ENCODE results near the gene VAMP1.
"Not testable (repeated sequence)": the region's sequence is repeated elsewhere in the genome, so short reads cannot be mapped to it uniquely, and the experiment has no call there.

The VAMP1 gene

GRCh38 chr12:6427796-6428195 lies 42.7 kb downstream of the VAMP1 start:
- H3K9me3 Mint-ChIP-seq (ENCODE audit: low read depth); H3K27me3 Mint-ChIP-seq; H3K36me3 Mint-ChIP-seq: not testable (repeated sequence)
- Mint-ChIP-seq H3K27ac (peak overlapping the region; percentile 99), H3K4me3 (peak overlapping the region; percentile 84), H3K4me1 (ENCODE audit: low read depth) (peaks cover 75% of the 10 kb centered on the region)

GRCh38 chr12:6426882-6427671 lies 43.4 kb downstream of the VAMP1 start:
- peak overlapping the region; percentile 84 for H3K4me3 Mint-ChIP-seq
- H3K27me3 Mint-ChIP-seq, result no peaks in the 10 kb centered on the region
- no peaks in the 10 kb centered on the region for H3K9me3 Mint-ChIP-seq (ENCODE audit: low read depth)
- H3K36me3 Mint-ChIP-seq, result peaks cover 2% of the 10 kb centered on the region
- H3K4me1 Mint-ChIP-seq (ENCODE audit: low read depth), result peaks cover 71% of the 10 kb centered on the region
- H3K27ac Mint-ChIP-seq, result peak overlapping the region; percentile 99

- H3K4me3 Mint-ChIP-seq, result peak overlapping the region; percentile 84
- H3K27me3 Mint-ChIP-seq, result no peaks in the 10 kb centered on the region
- no peaks in the 10 kb centered on the region for H3K9me3 Mint-ChIP-seq (ENCODE audit: low read depth)
- peak overlapping the region; percentile 99 for H3K27ac Mint-ChIP-seq
- H3K4me1 Mint-ChIP-seq (ENCODE audit: low read depth), result peaks cover 63% of the 10 kb centered on the region
- peaks cover 2% of the 10 kb centered on the region for H3K36me3 Mint-ChIP-seq
Measured at GRCh38 chr12:6425590-6426531, 44.6 kb downstream of the VAMP1 start.

GRCh38 chr12:6424866-6425265 lies 45.6 kb downstream of the VAMP1 start:
- Mint-ChIP-seq H3K4me1 (ENCODE audit: low read depth) (peaks cover 53% of the 10 kb centered on the region), H3K27ac (peak overlapping the region; percentile 85)

GRCh38 chr12:6424008-6424347 lies 46.5 kb downstream of the VAMP1 start:
- Mint-ChIP-seq H3K4me1 (ENCODE audit: low read depth) (peaks cover 49% of the 10 kb centered on the region), H3K36me3 (peaks cover 2% of the 10 kb centered on the region), H3K4me3 (peak overlapping the region; percentile 35), H3K27me3 (no peaks in the 10 kb centered on the region), H3K9me3 (ENCODE audit: low read depth) (no peaks in the 10 kb centered on the region), H3K27ac (peak overlapping the region; percentile 81)

More at GRCh38 chr12:6424866-6425265, 45.6 kb downstream of the VAMP1 start:
- H3K4me3 Mint-ChIP-seq, result peak overlapping the region; percentile 5
- H3K27me3 Mint-ChIP-seq, result no peaks in the 10 kb centered on the region
- no peaks in the 10 kb centered on the region for H3K9me3 Mint-ChIP-seq (ENCODE audit: low read depth)
- H3K36me3 Mint-ChIP-seq, result peaks cover 2% of the 10 kb centered on the region

GRCh38 chr12:6423267-6424007 lies 47.0 kb downstream of the VAMP1 start:
- Mint-ChIP-seq H3K4me3 (peak overlapping the region; percentile 35), H3K36me3 (peaks cover 2% of the 10 kb centered on the region), H3K4me1 (ENCODE audit: low read depth) (peaks cover 46% of the 10 kb centered on the region), H3K9me3 (ENCODE audit: low read depth) (no peaks in the 10 kb centered on the region), H3K27me3 (no peaks in the 10 kb centered on the region), H3K27ac (peak overlapping the region; percentile 81)

GRCh38 chr12:6420364-6420763 lies 50.1 kb downstream of the VAMP1 start:
- no peak overlapping the region for H3K4me3 Mint-ChIP-seq

GRCh38 chr12:6418796-6419195 lies 51.7 kb downstream of the VAMP1 start:
- H3K4me3 Mint-ChIP-seq, result no peak overlapping the region
- no peaks in the 10 kb centered on the region for H3K27me3 Mint-ChIP-seq
- no peaks in the 10 kb centered on the region for H3K9me3 Mint-ChIP-seq (ENCODE audit: low read depth)
- H3K27ac Mint-ChIP-seq, result no peak overlapping the region
- H3K4me1 Mint-ChIP-seq (ENCODE audit: low read depth), result peaks cover 8% of the 10 kb centered on the region
- peaks cover 2% of the 10 kb centered on the region for H3K36me3 Mint-ChIP-seq

More at GRCh38 chr12:6420364-6420763, 50.1 kb downstream of the VAMP1 start:
- peaks cover 2% of the 10 kb centered on the region for H3K36me3 Mint-ChIP-seq
- peaks cover 19% of the 10 kb centered on the region for H3K4me1 Mint-ChIP-seq (ENCODE audit: low read depth)
- no peaks in the 10 kb centered on the region for H3K27me3 Mint-ChIP-seq
- no peaks in the 10 kb centered on the region for H3K9me3 Mint-ChIP-seq (ENCODE audit: low read depth)
- H3K27ac Mint-ChIP-seq, result no peak overlapping the region

- no peaks in the 10 kb centered on the region for H3K36me3 Mint-ChIP-seq
- H3K4me1 Mint-ChIP-seq (ENCODE audit: low read depth), result peaks cover 2% of the 10 kb centered on the region
- no peak overlapping the region for H3K27ac Mint-ChIP-seq
- no peak overlapping the region for H3K4me3 Mint-ChIP-seq
- no peaks in the 10 kb centered on the region for H3K9me3 Mint-ChIP-seq (ENCODE audit: low read depth)
- no peaks in the 10 kb centered on the region for H3K27me3 Mint-ChIP-seq
Measured at GRCh38 chr12:6416596-6416995, 53.9 kb downstream of the VAMP1 start.

Measured in activated naive CD8-positive, alpha-beta T cell (primary cell).